Measurements from ENCODE around the gene CHD8.

Gene CHD8

DNA sequence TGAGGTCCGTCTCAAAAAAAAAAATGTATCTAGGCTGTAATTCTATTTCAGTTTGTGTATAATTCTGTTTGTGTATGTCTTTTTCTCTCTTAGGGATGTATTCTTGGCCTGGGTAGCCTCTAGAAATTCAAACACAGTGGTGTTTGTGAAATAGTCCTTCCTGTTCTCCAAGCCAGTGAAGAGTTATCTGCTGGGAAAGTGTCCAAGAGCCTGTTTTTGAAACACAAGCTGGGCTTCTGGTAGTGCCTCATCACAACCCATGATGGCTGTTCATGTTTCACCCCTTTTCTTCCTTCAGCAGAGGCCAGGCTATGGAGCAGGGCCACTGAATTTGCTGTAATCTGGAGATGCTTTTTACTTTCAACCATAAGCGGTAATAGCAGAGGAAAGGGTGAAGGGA is 40.5 kb upstream of the CHD8 start:
- DNase-seq (ENCODE audit: low read depth, low spot score): no peak
- no peak overlapping the region for H3K4me3 ChIP-seq (ENCODE audit: low read depth, low read length)
- in situ Hi-C loops (cut with HindIII; ENCODE audit: low sequenced_read_pairs): no loop called here
- TF ChIP-seq, protein P1, sequence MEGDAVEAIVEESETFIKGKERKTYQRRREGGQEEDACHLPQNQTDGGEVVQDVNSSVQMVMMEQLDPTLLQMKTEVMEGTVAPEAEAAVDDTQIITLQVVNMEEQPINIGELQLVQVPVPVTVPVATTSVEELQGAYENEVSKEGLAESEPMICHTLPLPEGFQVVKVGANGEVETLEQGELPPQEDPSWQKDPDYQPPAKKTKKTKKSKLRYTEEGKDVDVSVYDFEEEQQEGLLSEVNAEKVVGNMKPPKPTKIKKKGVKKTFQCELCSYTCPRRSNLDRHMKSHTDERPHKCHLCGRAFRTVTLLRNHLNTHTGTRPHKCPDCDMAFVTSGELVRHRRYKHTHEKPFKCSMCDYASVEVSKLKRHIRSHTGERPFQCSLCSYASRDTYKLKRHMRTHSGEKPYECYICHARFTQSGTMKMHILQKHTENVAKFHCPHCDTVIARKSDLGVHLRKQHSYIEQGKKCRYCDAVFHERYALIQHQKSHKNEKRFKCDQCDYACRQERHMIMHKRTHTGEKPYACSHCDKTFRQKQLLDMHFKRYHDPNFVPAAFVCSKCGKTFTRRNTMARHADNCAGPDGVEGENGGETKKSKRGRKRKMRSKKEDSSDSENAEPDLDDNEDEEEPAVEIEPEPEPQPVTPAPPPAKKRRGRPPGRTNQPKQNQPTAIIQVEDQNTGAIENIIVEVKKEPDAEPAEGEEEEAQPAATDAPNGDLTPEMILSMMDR (IDR thresholded peaks at IDR 0.05; ENCODE audit: low read depth, low read length): no peak

DNA sequence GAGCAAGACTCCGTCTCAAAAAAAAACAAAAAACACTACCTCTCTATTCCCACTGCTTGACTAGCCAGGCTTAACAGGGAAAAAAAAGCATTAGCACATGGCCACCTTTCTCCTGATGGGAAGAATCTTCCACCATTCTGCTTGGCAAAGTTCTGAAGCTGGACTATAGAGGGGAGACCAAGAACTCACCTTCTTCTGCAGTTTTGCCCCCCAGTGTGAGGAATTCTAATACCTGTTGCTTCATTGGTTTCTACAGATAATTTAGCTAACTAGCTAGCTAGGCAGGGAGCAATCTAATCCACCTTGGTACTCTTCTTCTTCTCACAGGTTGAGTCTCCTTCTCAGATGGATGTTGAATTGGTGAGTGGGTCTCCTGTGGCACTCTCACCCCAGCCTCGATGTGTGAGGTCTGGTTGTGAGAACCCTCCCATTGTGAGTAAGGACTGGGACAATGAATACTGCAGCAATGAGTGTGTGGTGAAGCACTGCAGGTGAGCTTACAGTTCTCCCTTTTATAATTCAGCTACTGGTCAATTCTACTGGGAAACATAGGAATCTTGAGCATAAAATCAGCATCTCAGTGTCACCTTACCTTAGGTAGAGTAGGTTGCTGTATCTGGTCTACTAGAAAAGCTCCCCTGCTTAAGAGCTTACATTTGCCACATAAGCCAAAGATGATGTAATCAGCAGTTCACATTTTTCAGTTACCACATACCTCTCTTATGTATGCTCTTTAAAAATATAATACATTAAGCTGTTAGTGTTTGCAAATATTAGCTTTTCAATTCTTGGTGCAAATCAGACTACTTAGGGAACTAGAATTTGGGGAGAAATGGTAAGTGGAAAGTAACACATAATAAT is 39.2 kb upstream of the CHD8 start:
- TF ChIP-seq, protein P1 (IDR thresholded peaks at IDR 0.05; ENCODE audit: low read depth, low read length): no peak
- peak; percentile 41 for DNase-seq (ENCODE audit: low read depth, low spot score)
- no peak overlapping the region for H3K4me3 ChIP-seq (ENCODE audit: low read depth, low read length)
- in situ Hi-C loops (cut with HindIII; ENCODE audit: low sequenced_read_pairs): no loop called here

- TF ChIP-seq, protein P1 (IDR thresholded peaks at IDR 0.05; ENCODE audit: low read depth, low read length): no peak
- in situ Hi-C loops (cut with HindIII; ENCODE audit: low sequenced_read_pairs): no loop called here
- no peak overlapping the region for H3K4me3 ChIP-seq (ENCODE audit: low read depth, low read length)
- peak; percentile 62 for DNase-seq (ENCODE audit: low read depth, low spot score)
These were observed 30.7 kb upstream of the CHD8 start for GRCh38 chr14:21486640-21487087.

- TF ChIP-seq, protein P1 (IDR thresholded peaks at IDR 0.05; ENCODE audit: low read depth, low read length): peak; percentile 98
- peak; percentile 99 for DNase-seq (ENCODE audit: low read depth, low spot score)
These were observed 21.2 kb upstream of the CHD8 start, which contains the start of the genes RAB2B and TOX4 for GRCh38 chr14:21476925-21477681. TSS of gene RAB2B (minus strand) at chr14:21476959. CDS start at chr14:21476872, 87 bp downstream. TSS of gene TOX4 (plus strand) at chr14:21477195. CDS start at chr14:21477279, 84 bp downstream.

DNA sequence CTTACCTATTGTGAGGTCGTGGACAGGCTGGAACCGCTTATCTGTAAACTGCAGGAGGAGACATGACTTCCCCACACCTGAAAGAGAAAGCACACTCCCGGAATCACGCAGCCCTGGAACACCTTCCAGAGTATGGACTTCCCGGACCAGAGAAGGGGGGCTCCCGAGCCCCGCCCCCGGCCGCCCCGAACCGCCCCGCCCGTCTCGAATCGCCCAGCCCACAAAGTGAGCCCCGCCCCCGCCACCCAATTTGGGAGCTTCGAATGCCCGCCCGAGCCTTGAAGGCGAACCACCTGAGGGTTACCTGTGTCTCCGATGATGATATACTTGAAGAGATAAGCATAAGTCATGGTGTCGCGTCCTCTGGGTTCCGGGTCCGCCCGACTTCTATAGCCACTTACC is 20.6 kb upstream of the CHD8 start:
- TF ChIP-seq, protein P1 (IDR thresholded peaks at IDR 0.05; ENCODE audit: low read depth, low read length): no peak
- no peak for DNase-seq (ENCODE audit: low read depth, low spot score)
- peak overlapping the region; percentile 90 for H3K4me3 ChIP-seq (ENCODE audit: low read depth, low read length)
- in situ Hi-C loops (cut with HindIII; ENCODE audit: low sequenced_read_pairs): no loop called here

More at GRCh38 chr14:21476925-21477681, 21.2 kb upstream of the CHD8 start, which contains the start of the genes RAB2B and TOX4:
- in situ Hi-C loops (cut with HindIII; ENCODE audit: low sequenced_read_pairs): no loop called here
- H3K4me3 ChIP-seq (ENCODE audit: low read depth, low read length): peak within 1 kb of the TSS; percentile 90

- no peak for DNase-seq (ENCODE audit: low read depth, low spot score)
- H3K4me3 ChIP-seq (ENCODE audit: low read depth, low read length): peak overlapping the region; percentile 90
- in situ Hi-C loops (cut with HindIII; ENCODE audit: low sequenced_read_pairs): no loop called here
- TF ChIP-seq, protein P1 (IDR thresholded peaks at IDR 0.05; ENCODE audit: low read depth, low read length): no peak
These were observed 20.0 kb upstream of the CHD8 start for GRCh38 chr14:21475767-21476522.
